Upper lobe of left lung (tissue), 6 donors: ENCODE data around the gene TCAF2. TPM values are rescaled to one million over a fixed set of nuclear protein-coding genes. Genes with fewer than 3 reads are reported as not detected.
"Not testable (repeated sequence)": the region's sequence is repeated elsewhere in the genome, so short reads cannot be mapped to it uniquely, and the experiment has no call there.

Experiments
- ATAC-seq, 2 donors: fragments of 200-7000 bp; cut with Tn5 transposase; one replicate each; pipeline ENCODE4 v1.9.1; 2022; ENCODE audit warnings: mild to moderate bottlenecking in 2 of 2, moderate library complexity in 2 of 2; ENCODE audit not compliant: low FRiP score in 2 of 2
- DNase-seq, 2 donors: peaks; one replicate each; pipeline ENCODE4 v3.0.0-alpha.2; 2019 to 2020
- H3K27ac ChIP-seq, 4 donors: fragments of 200-600 bp; sonication (generic); one replicate each; pipeline ENCODE4 v1.5.1; 2016 to 2019
- H3K27me3 ChIP-seq, 4 donors: fragments of 200-600 bp; sonication (generic); one replicate each; pipeline ENCODE4 v1.5.1; 2017 to 2019
- H3K36me3 ChIP-seq, 4 donors: fragments of 200-600 bp; sonication (generic); one replicate each; pipeline ENCODE4 v1.5.1; 2016 to 2019
- H3K4me1 ChIP-seq, 4 donors: fragments of 200-600 bp; sonication (generic); one replicate each; pipeline ENCODE4 v1.5.1; 2018 to 2019
- H3K4me3 ChIP-seq, 4 donors: fragments of 200-600 bp; sonication (generic); one replicate each; pipeline ENCODE4 v1.5.1; 2017 to 2019; ENCODE audit warnings: mild to moderate bottlenecking in 2 of 4, moderate library complexity in 1 of 4
- H3K9me3 ChIP-seq, 4 donors: fragments of 200-600 bp; sonication (generic); one replicate each; pipeline ENCODE4 v1.5.1; 2018 to 2019
- whole genome bisulfite sequencing, 2 donors: methylation state at CpG; one replicate each; pipeline ENCODE4 v1.1.5; 2017 to 2018; 5-methylcytosine and 5-hydroxymethylcytosine counted together
- total RNA-seq, 6 donors: library from RNA; depleted of rRNA in 4 of 6; stranded (reverse); fragments of >200 nt in 4 of 6; gene quantifications; one replicate each; pipeline versions ENCODE4 v1.1.0 to v1.2.1, GENCODE V29; 2016 to 2021
- TF ChIP-seq, protein P1 (sequence below), 6 experiments: fragments of 450-650 bp in 4 of 6; fragments of 200-600 bp in 2 of 6; sonication (generic) in 2 of 6; IDR thresholded peaks; one replicate each; pipeline ENCODE4 v1.5.1; 2016 to 2019; ENCODE audit warnings: antibody characterized with exemption in 6 of 6
- donor health status: DM: no; HTN: no; CAD: no; lungs with moderate emphysema.
- donor health status: DM: no; HTN: yes; CAD: no; lungs with severe emphysema.

Gene TCAF2
- total RNA-seq, result 1 to 10 TPM; 2.3 to 7.9 (median 5.7) TPM

DNA sequence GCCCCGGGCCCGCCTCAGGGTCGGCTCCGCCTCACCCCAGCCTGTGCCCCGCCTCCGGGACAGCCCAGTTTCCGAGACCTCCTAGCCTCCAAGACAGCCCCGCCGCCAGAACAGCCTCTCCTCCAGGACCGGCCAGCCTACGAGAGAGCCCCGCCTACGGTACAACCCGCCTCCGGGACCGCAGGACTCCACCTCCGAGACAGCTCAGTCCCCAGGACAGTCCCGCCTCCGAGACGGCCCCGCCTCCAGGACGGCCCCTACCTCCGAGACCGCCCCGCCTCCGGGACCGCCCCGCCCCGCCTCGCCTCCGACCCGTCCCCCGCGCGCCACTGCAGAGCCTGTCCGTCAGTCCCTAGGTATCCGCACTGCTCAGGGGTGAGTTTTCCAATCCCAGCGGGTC, at the start of gene TCAF2:
Gene TCAF2 (plus strand): TSS at position 329 of the 400 bp plus-strand sequence.
- H3K4me1 ChIP-seq, H3K36me3 ChIP-seq, H3K27me3 ChIP-seq, H3K9me3 ChIP-seq, H3K27ac ChIP-seq: not testable (repeated sequence)
- H3K4me3 ChIP-seq, result peak within 1 kb of the TSS in 2 of 4 donors; percentile 31 to 47
- peak in 1 of 2 donors; percentile 88 for DNase-seq
- WGBS, 2 donors, result no CpG with 5 or more reads among the region's 38 CpGs
- ATAC-seq, result peak; percentile 99 to 100

DNA sequence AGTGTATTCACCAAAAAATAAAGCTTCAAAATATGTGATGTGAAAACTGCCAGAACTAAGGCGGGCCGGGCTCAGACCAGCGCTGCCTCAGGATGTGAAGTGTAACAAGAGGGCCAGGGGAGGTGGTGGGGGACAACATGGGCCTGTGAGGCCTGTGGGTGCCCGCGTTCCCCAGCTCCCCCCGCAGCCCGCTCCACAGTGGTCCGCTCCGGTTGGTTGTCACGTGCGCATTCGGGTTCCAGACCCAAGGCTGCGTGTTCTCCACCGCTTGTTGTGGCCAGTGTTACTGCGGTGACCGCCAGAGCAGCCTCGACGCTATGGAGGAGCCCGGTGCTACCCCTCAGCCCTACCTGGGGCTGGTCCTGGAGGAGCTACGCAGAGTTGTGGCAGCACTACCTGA, 49.3 kb upstream of the TCAF2 start, which contains the start of gene CTAGE15:
Gene CTAGE15 (plus strand): TSS at position 301 of the 400 bp plus-strand sequence. CDS start 17 bp downstream, at position 318.
- peak in 1 of 2 donors; percentile 1 for DNase-seq
- H3K36me3 ChIP-seq, H3K27ac ChIP-seq, H3K4me3 ChIP-seq, ATAC-seq, H3K4me1 ChIP-seq, H3K9me3 ChIP-seq, H3K27me3 ChIP-seq: not testable (repeated sequence)
- WGBS, 2 donors, result 80 to 83% methylated on average over 1 to 3 of the region's 20 CpGs

DNA sequence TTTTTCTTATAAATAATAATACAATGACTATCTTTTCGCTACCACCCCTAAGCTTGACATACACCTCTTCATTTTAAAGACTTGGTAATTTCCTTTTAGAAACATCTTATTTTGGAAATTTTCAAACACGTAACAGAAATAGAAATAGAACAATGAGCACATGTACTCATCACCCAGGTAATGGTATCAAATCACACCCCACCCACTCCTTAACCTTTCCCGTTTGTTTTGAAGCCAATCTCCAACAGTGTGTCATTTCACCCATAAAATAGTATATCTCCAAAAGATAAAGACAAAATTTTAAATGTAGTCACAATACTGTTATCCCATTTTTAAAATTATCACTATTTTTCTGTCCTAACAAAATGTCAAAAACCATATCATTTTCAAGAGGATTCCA, 32.6 kb upstream of the TCAF2 start:
- not testable (repeated sequence) for H3K27ac ChIP-seq, DNase-seq, H3K36me3 ChIP-seq, H3K4me3 ChIP-seq, H3K27me3 ChIP-seq, ATAC-seq, H3K4me1 ChIP-seq, H3K9me3 ChIP-seq
- WGBS, 2 donors, result 69 to 100% methylated on average over 2 to 3 of the region's 3 CpGs

DNA sequence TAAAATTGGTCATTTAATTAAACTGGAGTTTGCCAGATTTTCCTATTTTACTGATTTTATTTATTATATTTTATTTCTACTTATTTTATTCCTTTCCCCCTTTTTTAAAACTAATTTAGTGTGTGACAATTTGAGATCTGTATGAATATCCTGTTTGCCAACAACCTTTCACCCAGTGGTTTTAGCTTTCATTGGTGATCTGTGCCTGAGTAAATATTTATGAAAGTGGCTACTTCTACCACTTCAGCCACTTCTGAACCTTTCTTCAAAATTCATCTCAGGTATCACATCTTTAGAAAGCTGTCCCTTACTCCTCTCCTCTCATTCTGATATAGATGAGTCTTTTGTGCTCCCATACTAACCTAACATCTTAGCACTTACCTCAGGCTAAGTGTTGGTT, 30.9 kb upstream of the TCAF2 start:
- H3K27ac ChIP-seq, ATAC-seq, DNase-seq, H3K4me1 ChIP-seq, H3K4me3 ChIP-seq, H3K27me3 ChIP-seq, H3K9me3 ChIP-seq, H3K36me3 ChIP-seq: not testable (repeated sequence)

DNA sequence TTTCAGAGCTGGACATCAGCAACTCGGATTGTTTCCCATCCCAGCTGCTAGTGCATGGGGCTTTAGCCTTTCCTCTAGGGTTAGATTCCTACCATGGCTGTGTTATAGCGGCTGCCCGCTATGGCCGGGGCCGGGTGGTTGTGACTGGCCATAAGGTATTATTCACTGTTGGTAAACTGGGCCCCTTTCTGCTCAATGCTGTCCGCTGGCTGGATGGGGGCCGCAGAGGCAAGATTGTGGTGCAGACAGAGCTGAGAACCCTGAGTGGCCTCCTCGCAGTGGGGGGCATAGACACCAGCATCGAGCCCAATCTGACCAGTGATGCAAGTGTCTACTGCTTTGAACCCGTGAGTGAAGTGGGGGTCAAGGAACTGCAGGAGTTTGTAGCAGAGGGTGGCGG, 22.7 kb upstream of the TCAF2 start:
- H3K27ac ChIP-seq, H3K36me3 ChIP-seq, H3K9me3 ChIP-seq, H3K27me3 ChIP-seq, H3K4me3 ChIP-seq, H3K4me1 ChIP-seq: not testable (repeated sequence)
- 94 to 96% methylated on average over 3 to 4 of the region's 11 CpGs for WGBS, 2 donors
- ATAC-seq (peak; percentile 21 to 65), DNase-seq (peak in 1 of 2 donors; percentile 28)

DNA sequence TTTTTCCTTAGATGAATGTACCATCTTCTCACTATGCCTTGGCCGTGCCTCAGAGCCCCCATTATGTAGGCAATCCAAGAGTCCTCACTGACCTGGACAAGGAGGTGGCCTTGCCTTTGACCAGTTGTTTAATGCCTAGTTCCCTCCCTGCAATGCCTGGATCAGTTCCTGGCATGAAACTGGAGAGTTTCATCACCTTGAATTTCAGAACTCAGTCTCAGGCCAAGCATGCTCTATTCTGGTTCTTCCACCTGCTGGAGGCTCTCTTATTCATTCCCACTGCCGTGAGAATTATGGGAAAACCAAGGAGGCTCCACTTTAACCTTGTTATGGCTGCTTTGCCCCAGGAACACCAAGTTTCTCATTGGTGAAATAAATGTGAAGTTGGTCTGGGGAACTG, 17.2 kb upstream of the TCAF2 start:
- not testable (repeated sequence) for H3K4me1 ChIP-seq, H3K4me3 ChIP-seq, H3K27me3 ChIP-seq, H3K9me3 ChIP-seq, H3K36me3 ChIP-seq, ATAC-seq, H3K27ac ChIP-seq, DNase-seq
- no CpG with 5 or more reads among the region's 2 CpGs for WGBS, 2 donors

DNA sequence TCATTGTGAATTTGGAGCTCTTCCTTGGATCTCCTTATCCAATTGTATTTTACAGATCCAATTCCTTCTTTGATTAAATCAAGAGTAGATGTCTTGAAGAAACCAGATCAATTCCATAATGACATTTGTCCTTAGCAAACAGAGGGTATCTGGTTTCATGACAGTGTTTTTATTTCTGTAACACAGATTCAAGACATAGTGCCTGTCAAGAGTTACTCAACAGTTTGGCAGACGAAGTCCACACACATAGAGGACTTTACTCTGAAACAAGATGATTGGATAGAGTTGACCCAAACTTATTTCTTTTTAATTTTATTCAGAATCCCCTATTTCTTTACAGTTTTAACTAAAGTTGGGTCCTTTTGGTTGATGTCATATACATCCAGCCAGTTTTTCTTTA, 14.7 kb upstream of the TCAF2 start:
- H3K27me3 ChIP-seq, H3K9me3 ChIP-seq, DNase-seq, ATAC-seq, H3K4me1 ChIP-seq, H3K4me3 ChIP-seq, H3K36me3 ChIP-seq, H3K27ac ChIP-seq: not testable (repeated sequence)
- WGBS, 2 donors, result no CpG with 5 or more reads among the region's 1 CpG

DNA sequence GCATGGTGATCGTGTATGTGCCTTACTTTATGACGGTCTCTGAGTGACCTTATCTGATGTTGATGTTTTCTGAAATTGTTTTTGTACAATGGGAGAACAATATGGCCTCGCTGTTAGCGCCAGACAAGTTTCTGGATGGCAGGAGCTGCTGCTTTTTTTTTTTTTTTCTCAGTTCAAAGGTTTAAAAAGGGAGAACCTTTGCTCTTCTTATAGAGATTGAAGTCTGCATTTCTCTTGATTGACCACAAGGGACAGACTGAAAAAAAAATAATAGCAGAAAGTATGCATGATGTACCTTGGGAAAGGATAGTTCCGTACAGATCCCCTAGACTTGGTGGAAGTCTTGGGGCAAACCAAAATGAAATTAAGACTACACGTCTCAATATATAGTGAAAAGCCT, 5.2 kb upstream of the TCAF2 start:
- H3K27me3 ChIP-seq, result not testable (repeated sequence)

DNA sequence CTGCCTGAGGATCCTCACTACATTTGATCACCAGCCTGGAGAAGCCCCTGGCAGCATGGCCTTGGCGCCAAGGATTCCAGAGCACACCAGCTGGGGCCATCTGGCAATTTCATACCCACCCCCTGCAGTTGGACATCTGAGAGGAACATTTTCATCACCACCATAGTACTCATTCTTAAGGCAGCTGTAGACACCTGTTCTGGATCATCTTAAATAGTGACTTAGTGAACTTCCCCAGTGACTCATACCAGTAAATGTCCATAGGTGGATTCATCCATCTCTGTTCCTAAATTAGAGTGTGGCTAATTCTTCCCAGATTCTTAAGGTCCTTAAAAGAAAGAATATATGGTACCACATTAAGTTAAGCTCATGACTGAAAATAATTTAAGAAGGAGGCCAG, 3.6 kb upstream of the TCAF2 start:
- not testable (repeated sequence) for H3K36me3 ChIP-seq, DNase-seq, H3K4me1 ChIP-seq, H3K27ac ChIP-seq, H3K9me3 ChIP-seq, H3K4me3 ChIP-seq, ATAC-seq, H3K27me3 ChIP-seq
- WGBS, 2 donors, result no CpG with 5 or more reads among the region's 1 CpG

More for the DNA sequence above, 5.2 kb upstream of the TCAF2 start:
- not testable (repeated sequence) for H3K36me3 ChIP-seq, H3K9me3 ChIP-seq, DNase-seq, H3K4me1 ChIP-seq, H3K27ac ChIP-seq, ATAC-seq, H3K4me3 ChIP-seq
- WGBS, 2 donors, result 88 to 89% methylated on average over 3 of the region's 6 CpGs

DNA sequence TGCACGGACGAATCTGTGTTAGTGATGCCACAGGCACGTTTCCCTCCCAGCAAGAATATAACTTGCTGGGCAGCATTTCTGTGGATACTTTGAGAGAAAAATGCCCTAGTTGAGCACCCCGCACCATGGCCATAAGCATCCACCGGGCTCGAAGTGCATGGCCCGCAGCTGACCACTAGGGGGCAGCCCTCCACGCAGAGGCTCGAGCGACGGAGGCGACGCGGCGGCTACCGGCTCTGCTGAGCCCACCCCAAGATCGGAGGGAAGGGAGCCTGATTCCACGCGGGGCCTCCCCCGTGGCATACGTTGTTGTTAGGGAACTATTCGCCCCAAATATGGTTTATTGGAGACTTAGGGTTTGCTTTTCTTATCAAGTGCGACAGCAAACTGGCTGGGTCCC, 716 bp upstream of the TCAF2 start:
- peak in 1 of 2 donors; percentile 51 for DNase-seq
- TF ChIP-seq, protein P1, sequence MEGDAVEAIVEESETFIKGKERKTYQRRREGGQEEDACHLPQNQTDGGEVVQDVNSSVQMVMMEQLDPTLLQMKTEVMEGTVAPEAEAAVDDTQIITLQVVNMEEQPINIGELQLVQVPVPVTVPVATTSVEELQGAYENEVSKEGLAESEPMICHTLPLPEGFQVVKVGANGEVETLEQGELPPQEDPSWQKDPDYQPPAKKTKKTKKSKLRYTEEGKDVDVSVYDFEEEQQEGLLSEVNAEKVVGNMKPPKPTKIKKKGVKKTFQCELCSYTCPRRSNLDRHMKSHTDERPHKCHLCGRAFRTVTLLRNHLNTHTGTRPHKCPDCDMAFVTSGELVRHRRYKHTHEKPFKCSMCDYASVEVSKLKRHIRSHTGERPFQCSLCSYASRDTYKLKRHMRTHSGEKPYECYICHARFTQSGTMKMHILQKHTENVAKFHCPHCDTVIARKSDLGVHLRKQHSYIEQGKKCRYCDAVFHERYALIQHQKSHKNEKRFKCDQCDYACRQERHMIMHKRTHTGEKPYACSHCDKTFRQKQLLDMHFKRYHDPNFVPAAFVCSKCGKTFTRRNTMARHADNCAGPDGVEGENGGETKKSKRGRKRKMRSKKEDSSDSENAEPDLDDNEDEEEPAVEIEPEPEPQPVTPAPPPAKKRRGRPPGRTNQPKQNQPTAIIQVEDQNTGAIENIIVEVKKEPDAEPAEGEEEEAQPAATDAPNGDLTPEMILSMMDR (IDR thresholded peaks at IDR 0.05), result peak in 1 of 6 experiments; percentile 36
- not testable (repeated sequence) for H3K36me3 ChIP-seq, H3K27ac ChIP-seq, H3K27me3 ChIP-seq, H3K4me1 ChIP-seq, H3K9me3 ChIP-seq
- no CpG with 5 or more reads among the region's 23 CpGs for WGBS, 2 donors
- peak; percentile 88 to 90 for ATAC-seq
- peak overlapping the region in 1 of 4 donors; percentile 38 for H3K4me3 ChIP-seq

DNA sequence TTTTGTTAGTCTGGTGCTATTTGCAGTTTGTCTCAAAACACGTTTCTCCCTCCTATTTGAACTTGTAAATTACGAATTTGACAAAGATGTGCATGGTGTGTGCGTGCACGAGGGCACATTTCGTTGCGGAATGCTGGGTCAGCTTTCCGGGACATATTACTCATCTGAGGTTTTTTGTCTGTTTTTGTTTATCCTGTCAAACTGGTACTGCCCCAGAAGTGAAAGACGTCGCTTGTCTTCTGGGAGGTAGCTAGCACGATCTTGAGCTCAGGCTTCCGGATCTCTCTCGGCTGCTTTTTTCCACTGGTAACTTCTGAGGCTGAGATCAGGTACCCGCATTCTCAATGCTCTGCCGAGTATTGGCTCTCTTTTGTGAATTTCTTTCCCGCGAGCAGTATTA, 401 bp downstream of the TCAF2 start:
- H3K27ac ChIP-seq, DNase-seq, H3K27me3 ChIP-seq, H3K36me3 ChIP-seq, H3K9me3 ChIP-seq, H3K4me1 ChIP-seq: not testable (repeated sequence)
- H3K4me3 ChIP-seq, result peak overlapping the region in 1 of 4 donors; percentile 31
- WGBS, 2 donors, result no CpG with 5 or more reads among the region's 16 CpGs
- ATAC-seq, result peak; percentile 23 to 44

DNA sequence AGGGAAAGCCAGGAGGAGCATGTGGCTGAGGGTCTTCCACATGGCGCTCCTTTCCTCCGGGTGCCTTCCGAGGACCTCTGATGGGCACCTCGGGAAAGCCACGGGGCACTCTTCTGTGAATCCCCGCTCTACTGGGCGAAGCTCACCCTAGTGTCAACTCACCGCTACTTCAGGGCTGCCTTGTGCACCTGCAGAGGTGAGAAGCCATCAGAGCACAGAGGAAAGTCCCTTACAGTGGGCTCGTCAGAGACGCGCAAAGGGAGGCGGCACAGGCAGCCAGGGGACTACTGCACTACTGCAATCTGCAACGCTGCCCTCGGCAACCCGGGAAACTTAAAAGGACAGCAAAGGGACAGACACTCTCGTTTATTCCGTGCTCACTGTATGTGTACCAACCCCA, 1.4 kb downstream of the TCAF2 start:
- not testable (repeated sequence) for ATAC-seq
- 65% methylated on average over 4 of the region's 17 CpGs; no CpG with 5 or more reads in 1 of the 2 donors for WGBS, 2 donors

DNA sequence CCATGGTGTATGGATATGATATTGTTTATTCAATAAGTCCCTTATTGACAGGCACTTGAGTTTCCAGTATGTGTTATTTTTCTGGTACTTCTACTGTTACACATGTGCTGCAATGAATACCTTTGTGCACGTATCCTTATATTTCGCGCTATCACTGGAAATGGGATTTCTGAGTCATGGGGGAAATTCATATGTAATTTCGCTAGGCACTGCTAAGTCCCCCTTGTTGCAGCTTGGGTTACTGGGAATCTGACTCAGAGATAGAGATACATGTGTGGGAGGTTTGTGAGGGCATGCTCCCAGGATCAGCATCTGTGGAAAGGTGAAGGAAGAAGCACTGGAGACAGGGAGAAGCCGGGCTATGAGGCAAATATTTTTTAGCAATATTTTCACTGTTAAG, 9.9 kb downstream of the TCAF2 start:
- DNase-seq, H3K9me3 ChIP-seq, H3K27ac ChIP-seq, H3K4me3 ChIP-seq, H3K36me3 ChIP-seq, ATAC-seq, H3K27me3 ChIP-seq, H3K4me1 ChIP-seq: not testable (repeated sequence)
- no CpG with 5 or more reads among the region's 5 CpGs for WGBS, 2 donors

More for the DNA sequence above, 1.4 kb downstream of the TCAF2 start:
- H3K4me1 ChIP-seq, H3K4me3 ChIP-seq, H3K27ac ChIP-seq, H3K27me3 ChIP-seq, H3K9me3 ChIP-seq, H3K36me3 ChIP-seq, DNase-seq: not testable (repeated sequence)
